Activated CD8-positive, alpha-beta memory T cell treated with anti-CD3 and anti-CD28 coated beads for 36 hours (primary cell): ENCODE measurements around the gene PCCA. TPM values are rescaled to one million over a fixed set of nuclear protein-coding genes. Genes with fewer than 3 reads are reported as not detected.
"Not testable (repeated sequence)": the region's sequence is repeated elsewhere in the genome, so short reads cannot be mapped to it uniquely, and the experiment has no call there.

Experiments used
- CTCF ChIA-PET: fragments of 350-600 bp; sonication (Branson Sonifier 250); formaldehyde crosslinking; loops from one replicate; lab custom pipeline; 2021; ENCODE audit warnings: antibody characterized with exemption; lab: Charles Lee
- POLR2A ChIA-PET: fragments of 350-600 bp; sonication (Branson Sonifier 250); formaldehyde crosslinking; loops from one replicate; lab custom pipeline; 2021; ENCODE audit warnings: antibody characterized with exemption; lab: Charles Lee
- total RNA-seq, 2 experiments: library from RNA; stranded (reverse); gene quantifications; one replicate each; pipeline ENCODE4 v1.2.3, GENCODE V29; 2021

The PCCA gene
- total RNA-seq, 2 experiments from 2014 or later, result 7.7 to 9.3 TPM

- CTCF ChIA-PET, result no interaction called here
Observed at GRCh38 chr13:100274942-100275506, 186.1 kb downstream of the PCCA start.

GRCh38 chr13:100275746-100276145, 186.9 kb downstream of the PCCA start:
- ChIA-PET POLR2A (no interaction called here), CTCF (no interaction called here)

More at GRCh38 chr13:100274942-100275506, 186.1 kb downstream of the PCCA start:
- POLR2A ChIA-PET, result no interaction called here

- POLR2A ChIA-PET, result no interaction called here
- CTCF ChIA-PET, result interaction anchor here (0.6 to 1.4 kb wide), 2 partner anchors 23 to 113 kb away, joined by 3 read pairs; no protein-coding TSS in a partner anchor
Observed at GRCh38 chr13:100280681-100281080, 191.8 kb downstream of the PCCA start.

- CTCF ChIA-PET, POLR2A ChIA-PET: not testable (repeated sequence)
Observed at GRCh38 chr13:100282306-100282705, 193.4 kb downstream of the PCCA start.

GRCh38 chr13:100290165-100290801, 201.4 kb downstream of the PCCA start:
- CTCF ChIA-PET, result no interaction called here

GRCh38 chr13:100291624-100292023, 202.7 kb downstream of the PCCA start:
- POLR2A ChIA-PET, result no interaction called here

More at GRCh38 chr13:100290165-100290801, 201.4 kb downstream of the PCCA start:
- POLR2A ChIA-PET, result no interaction called here

GRCh38 chr13:100297413-100297812, 208.5 kb downstream of the PCCA start:
- POLR2A ChIA-PET, result no interaction called here
- CTCF ChIA-PET, result no interaction called here

More at GRCh38 chr13:100291624-100292023, 202.7 kb downstream of the PCCA start:
- CTCF ChIA-PET, result no interaction called here

- POLR2A ChIA-PET, result no interaction called here
- CTCF ChIA-PET, result no interaction called here
Observed at GRCh38 chr13:100298116-100298681, 209.3 kb downstream of the PCCA start.

GRCh38 chr13:100298691-100299090, 209.8 kb downstream of the PCCA start:
- CTCF ChIA-PET, result no interaction called here
- POLR2A ChIA-PET, result interaction anchor here (0.5 kb wide), 1 partner anchor 28 kb away, joined by 5 read pairs; no protein-coding TSS in a partner anchor

GRCh38 chr13:100300243-100300642, 211.3 kb downstream of the PCCA start:
- ChIA-PET CTCF (no interaction called here), POLR2A (no interaction called here)

- ChIA-PET CTCF (no interaction called here), POLR2A (no interaction called here)
Observed at GRCh38 chr13:100300708-100301107, 211.8 kb downstream of the PCCA start.

GRCh38 chr13:100301418-100301817, 212.5 kb downstream of the PCCA start:
- CTCF ChIA-PET, result no interaction called here
- POLR2A ChIA-PET, result no interaction called here

GRCh38 chr13:100302391-100302790, 213.5 kb downstream of the PCCA start:
- ChIA-PET POLR2A (no interaction called here), CTCF (no interaction called here)

- POLR2A ChIA-PET, result no interaction called here
- CTCF ChIA-PET, result interaction anchor here (1.3 kb wide), 1 partner anchor 24 kb away, joined by 3 read pairs; no protein-coding TSS in a partner anchor
Observed at GRCh38 chr13:100304229-100304628, 215.3 kb downstream of the PCCA start.

- POLR2A ChIA-PET, result no interaction called here
Observed at GRCh38 chr13:100305398-100305797, 216.5 kb downstream of the PCCA start.

GRCh38 chr13:100306030-100306429, 217.1 kb downstream of the PCCA start:
- ChIA-PET POLR2A (no interaction called here), CTCF (no interaction called here)

More at GRCh38 chr13:100305398-100305797, 216.5 kb downstream of the PCCA start:
- CTCF ChIA-PET, result no interaction called here

- CTCF ChIA-PET, result no interaction called here
- POLR2A ChIA-PET, result no interaction called here
Observed at GRCh38 chr13:100306434-100306999, 217.6 kb downstream of the PCCA start.

- POLR2A ChIA-PET, result no interaction called here
- CTCF ChIA-PET, result interaction anchor here (0.6 kb wide), 1 partner anchor 668 kb away, joined by 6 read pairs; no protein-coding TSS in a partner anchor
Observed at GRCh38 chr13:100314132-100314910, 225.4 kb downstream of the PCCA start.

GRCh38 chr13:100315522-100315921, 226.6 kb downstream of the PCCA start:
- CTCF ChIA-PET, result no interaction called here
- POLR2A ChIA-PET, result no interaction called here

- CTCF ChIA-PET, POLR2A ChIA-PET: not testable (repeated sequence)
Observed at GRCh38 chr13:100318473-100318872, 229.6 kb downstream of the PCCA start.
